K562 (cell line): Measurements from ENCODE around the gene NRCAM.

Experiments used
- CTCF ChIP-seq, 3 experiments: IDR thresholded peaks in 2 of 3; conservative IDR thresholded peaks in 1 of 3; 2 replicates each; pipeline ENCODE4 v1.5.1; 2011 to 2012; ENCODE audit warnings: low read length in 3 of 3, mild to moderate bottlenecking in 3 of 3, control low read depth in 2 of 3, improper control_type of control experiment in 1 of 3, inconsistent platforms in 1 of 3, low read depth in 1 of 3, mixed read lengths in 1 of 3, moderate library complexity in 1 of 3; ENCODE audit not compliant: insufficient read depth in 2 of 3
- EP300 ChIP-seq: IDR thresholded peaks from 2 replicates; pipeline ENCODE4 v1.6.1; 2012; ENCODE audit warnings: low read length, improper control_type of control experiment
- NR2C2 ChIP-seq, 2 experiments: fragments of 200-800 bp in 1 of 2; sonication (Bioruptor generic) in 1 of 2; sonication (generic) in 1 of 2; formaldehyde crosslinking in 1 of 2; IDR thresholded peaks; 2 replicates each; pipeline versions ENCODE4 v1.6.1 to v1.8.0; 2016 to 2022; ENCODE audit warnings: mild to moderate bottlenecking in 1 of 2, missing compliant biosample characterization in 1 of 2, missing genetic modification characterization in 1 of 2, missing genetic modification reagents in 1 of 2
- NUFIP1 ChIP-seq: fragments of 450-650 bp; IDR thresholded peaks from 2 replicates; pipeline ENCODE4 v1.6.1; 2018; ENCODE audit not compliant: partially characterized antibody
- POLR2A ChIP-seq: fragments of 450-650 bp; conservative IDR thresholded peaks from 2 replicates; pipeline ENCODE4 v1.6.1; 2016
- RBM25 ChIP-seq: fragments of 200-400 bp; formaldehyde crosslinking; IDR thresholded peaks from 2 replicates; pipeline ENCODE4 v1.6.1; 2018; ENCODE audit warnings: low read length, low read depth, moderate library complexity; ENCODE audit not compliant: severe bottlenecking
- RHOXF2B ChIP-seq: fragments of 250-450 bp; sonication (Bioruptor Pico); conservative IDR thresholded peaks from 2 replicates; pipeline ENCODE4 v1.5.1; 2021
- TCFL5 ChIP-seq: fragments of 250-450 bp; sonication (Bioruptor Pico); conservative IDR thresholded peaks from 2 replicates; pipeline ENCODE4 v1.6.1; 2021; ENCODE audit warnings: mild to moderate bottlenecking, moderate library complexity, matching md5 sums
- TRIM28 ChIP-seq: fragments of 450-650 bp; IDR thresholded peaks from 2 replicates; pipeline ENCODE4 v1.6.1; 2017
- ZBTB26 ChIP-seq: fragments of 450-650 bp; formaldehyde crosslinking; IDR thresholded peaks from 2 replicates; pipeline ENCODE4 v1.4.0; 2022; ENCODE audit warnings: missing genetic modification characterization
- ZNF766 ChIP-seq: fragments of 200-800 bp; sonication (Bioruptor generic); conservative IDR thresholded peaks from 2 replicates; pipeline ENCODE4 v1.6.1; 2016; ENCODE audit warnings: missing genetic modification characterization, missing compliant biosample characterization

DNA sequence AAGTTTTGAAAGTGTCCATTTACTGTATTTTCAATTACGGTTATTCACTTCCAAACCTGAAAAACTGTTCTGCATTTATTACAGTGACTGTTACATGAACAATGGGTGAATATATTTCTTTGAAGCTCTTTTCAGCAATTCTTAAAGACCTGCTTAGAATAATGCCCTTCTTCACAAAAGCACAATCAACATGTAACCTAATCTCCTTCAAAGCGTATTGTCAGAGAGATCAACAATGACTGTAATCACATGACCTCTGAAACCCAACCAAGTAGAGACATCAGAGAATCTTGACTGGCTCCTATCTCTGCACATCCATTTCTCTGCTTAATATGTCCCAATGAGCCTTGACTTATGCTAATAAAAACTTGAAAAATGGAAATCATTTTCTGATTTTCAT lies 126.7 kb downstream of the NRCAM start:
- TF ChIP-seq TRIM28 = no peak
- TF ChIP-seq CTCF (IDR thresholded peaks at IDR 0.05 in 2 of 3, conservative IDR thresholded peaks at IDR 0.05 in 1 of 3; ENCODE audit: insufficient read depth in 2 of 3, low read depth in 1 of 3, low read length in 3 of 3) = no peak
- no peak for TF ChIP-seq RBM25
- no peak for TF ChIP-seq TCFL5
- no peak for TF ChIP-seq POLR2A
- no peak for TF ChIP-seq ZNF766
- TF ChIP-seq NUFIP1 = no peak
- TF ChIP-seq RHOXF2B = no peak
- TF ChIP-seq NR2C2 (CRISPR knock-in tag; IDR thresholded peaks at IDR 0.05) = no peak
- TF ChIP-seq NR2C2 (tag; IDR thresholded peaks at IDR 0.05) = no peak
- no peak for TF ChIP-seq ZBTB26
- TF ChIP-seq EP300 = no peak
